ENCODE results near the gene SLC39A11.
"Not testable (repeated sequence)": the region's sequence is repeated elsewhere in the genome, so short reads cannot be mapped to it uniquely, and the experiment has no call there.

SLC39A11 gene

DNA sequence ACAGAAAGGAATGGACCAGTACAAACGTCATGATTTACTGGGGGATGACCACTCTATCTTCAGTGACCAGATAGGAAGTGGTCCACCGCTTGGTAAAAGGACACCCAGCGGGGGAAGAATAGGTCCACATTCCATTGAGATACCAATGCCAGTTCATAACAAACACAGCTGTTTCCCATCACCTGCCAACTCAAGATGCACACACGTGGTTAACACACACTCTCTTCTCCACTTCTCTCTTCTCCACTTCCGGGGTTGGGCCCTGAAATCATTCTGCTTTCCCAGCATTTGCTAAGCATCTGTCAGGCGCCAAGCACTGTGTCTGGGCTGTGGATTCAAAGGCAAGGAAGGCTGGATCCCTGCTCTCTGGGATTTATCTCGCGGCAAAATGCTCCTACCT, 175.5 kb downstream of the SLC39A11 start:
- no peak for DNase-seq (ENCODE audit: low spot score)

DNA sequence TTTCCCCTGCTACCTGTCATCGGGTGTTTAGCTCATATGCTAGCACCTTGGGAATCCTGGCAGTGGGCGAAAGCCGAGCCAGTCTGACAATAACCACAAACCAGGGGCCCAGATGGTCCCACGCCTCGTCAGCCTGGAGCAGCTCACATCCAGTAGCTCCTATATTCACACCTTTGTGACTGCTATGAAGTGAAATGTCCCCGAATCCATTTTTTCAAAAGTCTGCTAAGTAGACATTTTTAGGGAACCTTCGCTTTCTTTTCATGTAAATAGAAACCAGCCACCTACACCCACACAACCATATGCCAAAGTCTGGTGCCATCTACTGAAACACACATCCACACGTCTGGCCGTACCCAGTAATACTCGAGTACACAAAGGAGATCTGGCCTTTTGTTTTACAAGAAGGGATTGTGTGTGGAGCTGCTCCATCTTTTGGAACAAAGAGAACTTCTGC, 176.8 kb downstream of the SLC39A11 start:
- DNase-seq (ENCODE audit: low spot score), result no peak

- DNase-seq (ENCODE audit: low spot score), result no peak
Measured at GRCh38 chr17:72913142-72913682, 179.3 kb downstream of the SLC39A11 start.

- no peak for DNase-seq (ENCODE audit: low spot score)
Measured at GRCh38 chr17:72906306-72906705, 186.2 kb downstream of the SLC39A11 start.

- DNase-seq (ENCODE audit: low spot score), result no peak
Measured at GRCh38 chr17:72903522-72903921, 189.0 kb downstream of the SLC39A11 start.

DNA sequence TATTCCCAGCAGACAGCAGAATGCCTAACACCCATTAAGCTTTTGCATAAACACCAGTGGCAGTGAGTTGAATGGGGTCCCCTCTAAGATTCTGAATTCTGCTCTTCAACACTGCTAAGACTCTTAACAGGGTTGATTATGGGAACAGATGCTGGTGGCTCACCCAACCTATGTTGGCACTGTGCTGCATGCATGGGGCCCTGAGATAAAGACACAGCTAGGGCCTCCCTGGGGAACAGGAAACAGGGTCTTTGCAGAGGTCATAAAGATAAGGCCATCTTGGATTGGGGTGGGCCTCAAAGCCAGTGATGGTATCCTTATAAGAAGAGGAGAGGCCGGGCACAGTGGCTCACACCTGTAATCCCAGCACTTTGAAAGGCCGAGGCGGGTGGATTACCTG, 190.8 kb downstream of the SLC39A11 start:
- DNase-seq (ENCODE audit: low spot score), result no peak

DNA sequence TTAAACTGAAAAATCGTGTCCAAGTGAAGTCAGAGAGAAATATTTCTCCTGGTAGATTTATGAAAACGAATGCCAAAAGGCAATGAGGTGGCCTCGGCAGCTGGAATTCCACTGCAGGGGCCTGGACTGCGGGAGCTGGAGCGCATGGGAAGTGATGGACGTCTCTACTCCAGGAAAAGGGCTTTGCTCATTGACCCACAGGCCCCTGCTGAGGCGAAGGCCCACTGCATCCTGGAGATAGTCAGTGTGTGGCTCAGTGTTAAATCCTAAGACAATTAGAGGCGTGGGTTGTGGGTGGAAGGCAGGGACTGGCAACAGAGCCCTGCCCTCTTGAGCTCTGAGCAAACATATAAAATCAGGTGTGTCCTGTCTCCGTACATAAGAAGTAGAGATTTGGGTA, 191.4 kb downstream of the SLC39A11 start:
- no peak for DNase-seq (ENCODE audit: low spot score)

- no peak for DNase-seq (ENCODE audit: low spot score)
Measured at GRCh38 chr17:72900654-72900971, 191.9 kb downstream of the SLC39A11 start.

- no peak for DNase-seq (ENCODE audit: low spot score)
Measured at GRCh38 chr17:72898725-72899124, 193.8 kb downstream of the SLC39A11 start.

GRCh38 chr17:72896288-72896687, 196.2 kb downstream of the SLC39A11 start:
- DNase-seq (ENCODE audit: low spot score), result not testable (repeated sequence)

GRCh38 chr17:72891627-72892026, 200.9 kb downstream of the SLC39A11 start:
- no peak for DNase-seq (ENCODE audit: low spot score)

GRCh38 chr17:72890711-72891110, 201.8 kb downstream of the SLC39A11 start:
- DNase-seq (ENCODE audit: low spot score), result no peak

- DNase-seq (ENCODE audit: low spot score), result no peak
Measured at GRCh38 chr17:72887917-72888316, 204.6 kb downstream of the SLC39A11 start.

DNA sequence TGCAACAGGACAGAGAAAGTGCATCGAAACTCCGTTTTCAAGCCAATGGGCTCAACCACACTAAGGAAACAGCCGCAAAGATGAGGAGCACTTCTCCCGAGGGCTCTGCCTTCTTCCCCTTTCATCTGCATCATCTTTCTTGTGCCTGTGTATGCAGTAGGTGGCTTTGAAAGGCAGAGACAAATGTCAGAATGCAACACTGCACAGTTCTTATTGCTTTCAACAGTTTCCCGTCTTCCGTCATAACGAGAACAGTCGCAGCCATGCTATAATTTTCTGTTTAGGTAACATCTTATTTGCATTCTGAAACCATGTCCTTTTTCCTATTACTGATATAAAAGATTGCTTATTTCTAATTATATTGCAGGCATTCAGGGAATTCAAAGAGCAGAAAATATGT, 205.2 kb downstream of the SLC39A11 start:
- DNase-seq (ENCODE audit: low spot score), result no peak

DNA sequence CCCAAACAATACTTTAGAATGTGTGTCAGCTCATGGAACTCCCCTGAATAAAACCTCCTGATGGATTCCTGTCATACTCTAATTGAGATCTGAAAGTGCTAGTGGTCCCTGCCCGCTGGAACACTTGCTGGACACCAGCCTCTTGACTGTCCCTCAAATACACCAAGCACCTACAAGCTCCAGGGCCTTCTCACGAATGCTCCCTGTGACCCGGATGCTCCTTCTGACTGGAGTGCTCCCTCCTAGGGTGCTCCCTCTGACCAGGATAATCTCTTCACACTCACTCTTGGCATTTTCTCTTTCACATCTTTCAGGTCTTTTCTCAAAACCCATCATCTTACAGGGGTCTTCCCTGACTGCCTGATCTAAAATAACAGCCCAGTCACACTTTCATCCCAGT, 205.9 kb downstream of the SLC39A11 start:
- DNase-seq (ENCODE audit: low spot score), result no peak

- DNase-seq (ENCODE audit: low spot score), result no peak
Measured at GRCh38 chr17:72884066-72884465, 208.4 kb downstream of the SLC39A11 start.

- DNase-seq (ENCODE audit: low spot score), result no peak
Measured at GRCh38 chr17:72883351-72883750, 209.1 kb downstream of the SLC39A11 start.

- DNase-seq (ENCODE audit: low spot score), result no peak
Measured at GRCh38 chr17:72882426-72882825, 210.1 kb downstream of the SLC39A11 start.

GRCh38 chr17:72879877-72880276, 212.6 kb downstream of the SLC39A11 start:
- no peak for DNase-seq (ENCODE audit: low spot score)

- no peak for DNase-seq (ENCODE audit: low spot score)
Measured at GRCh38 chr17:72878975-72879660, 213.4 kb downstream of the SLC39A11 start.

DNA sequence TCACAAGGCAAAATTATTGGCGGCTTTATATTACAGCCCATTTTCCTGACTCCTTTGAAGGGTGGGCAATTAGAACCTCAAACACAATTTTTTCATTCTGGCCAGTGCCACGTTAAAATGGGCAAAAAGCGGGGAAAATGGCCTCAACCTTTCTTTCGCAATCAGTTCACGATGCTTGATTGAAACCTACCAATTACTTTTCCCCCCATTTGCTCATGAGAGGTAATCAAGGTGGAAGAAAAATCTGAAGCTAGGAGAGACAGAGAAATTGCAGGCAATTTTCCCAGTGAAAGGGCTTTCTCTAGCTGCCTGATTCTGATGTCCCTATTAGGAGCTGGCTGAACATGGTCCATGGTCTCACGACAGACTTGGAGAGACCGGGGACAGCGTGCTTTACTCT, 215.1 kb downstream of the SLC39A11 start:
- no peak for DNase-seq (ENCODE audit: low spot score)

DNA sequence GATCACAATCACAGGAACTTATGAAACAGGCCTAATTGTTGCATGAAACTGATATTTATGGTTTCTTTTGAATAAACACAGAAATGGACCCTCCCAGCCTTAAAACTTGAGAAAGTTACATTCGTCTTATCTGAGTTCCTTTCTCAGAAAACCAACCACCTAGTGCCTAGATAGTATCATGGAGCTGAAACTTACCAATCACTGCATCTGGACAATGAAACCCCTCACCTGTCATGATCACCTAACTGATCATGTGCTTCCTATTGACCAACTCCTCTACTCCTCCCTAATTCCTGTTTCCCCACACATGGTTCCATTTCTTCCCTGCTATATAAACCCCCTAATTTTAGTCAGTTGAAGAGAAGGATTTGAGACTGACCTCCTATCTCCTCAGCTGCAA, 216.1 kb downstream of the SLC39A11 start:
- no peak for DNase-seq (ENCODE audit: low spot score)

- no peak for DNase-seq (ENCODE audit: low spot score)
Measured at GRCh38 chr17:72875361-72875760, 217.1 kb downstream of the SLC39A11 start.

- DNase-seq (ENCODE audit: low spot score), result no peak
Measured at GRCh38 chr17:72872396-72872795, 220.1 kb downstream of the SLC39A11 start.
